Activated T-helper 1 cell treated with anti-CD3 and anti-CD28 coated beads, Interleukin-12 subunit alpha, Interleukin-12 subunit beta, Interleukin-2, Interleukin-4 antibody, amounts not matched to agents 30 ng/mL and 10 ng/mL and 1 ng/mL, durations not matched to agents 14 hours and 24 hours and 36 hours (primary cell): ENCODE results near the gene ADAM10. TPM values are rescaled to one million over a fixed set of nuclear protein-coding genes. Genes with fewer than 3 reads are reported as not detected.

Experiments used
- DNase-seq: peaks from one replicate; pipeline ENCODE4 v3.0.0; 2021; ENCODE audit warnings: low spot score
- H3K27ac Mint-ChIP-seq: one replicate; pipeline ENCODE4 v1.8.0; 2021; ENCODE audit warnings: mild to moderate bottlenecking, mixed read lengths
- H3K27me3 Mint-ChIP-seq: one replicate; pipeline ENCODE4 v1.8.0; 2022; ENCODE audit warnings: mild to moderate bottlenecking, moderate library complexity, mixed read lengths; ENCODE audit not compliant: insufficient read depth
- H3K36me3 Mint-ChIP-seq: one replicate; pipeline ENCODE4 v1.8.0; 2021; ENCODE audit warnings: low read depth, mixed read lengths
- H3K4me1 Mint-ChIP-seq: one replicate; pipeline ENCODE4 v1.8.0; 2021; ENCODE audit warnings: low read depth, mixed read lengths
- H3K4me3 Mint-ChIP-seq: one replicate; pipeline ENCODE4 v1.8.0; 2021; ENCODE audit warnings: mild to moderate bottlenecking, moderate library complexity, mixed read lengths
- H3K9me3 Mint-ChIP-seq: one replicate; pipeline ENCODE4 v1.8.0; 2021; ENCODE audit warnings: mixed read lengths
- intact Hi-C: fragments of 100-400 bp; cut with micrococcal nuclease; formaldehyde crosslinking; loops from one replicate; pipeline ENCODE4 v1.15.1; 2024
- total RNA-seq: library from RNA; stranded (reverse); gene quantifications from 2 replicates; pipeline ENCODE4 v1.2.3, GENCODE V29; 2022

The ADAM10 gene, protein sequence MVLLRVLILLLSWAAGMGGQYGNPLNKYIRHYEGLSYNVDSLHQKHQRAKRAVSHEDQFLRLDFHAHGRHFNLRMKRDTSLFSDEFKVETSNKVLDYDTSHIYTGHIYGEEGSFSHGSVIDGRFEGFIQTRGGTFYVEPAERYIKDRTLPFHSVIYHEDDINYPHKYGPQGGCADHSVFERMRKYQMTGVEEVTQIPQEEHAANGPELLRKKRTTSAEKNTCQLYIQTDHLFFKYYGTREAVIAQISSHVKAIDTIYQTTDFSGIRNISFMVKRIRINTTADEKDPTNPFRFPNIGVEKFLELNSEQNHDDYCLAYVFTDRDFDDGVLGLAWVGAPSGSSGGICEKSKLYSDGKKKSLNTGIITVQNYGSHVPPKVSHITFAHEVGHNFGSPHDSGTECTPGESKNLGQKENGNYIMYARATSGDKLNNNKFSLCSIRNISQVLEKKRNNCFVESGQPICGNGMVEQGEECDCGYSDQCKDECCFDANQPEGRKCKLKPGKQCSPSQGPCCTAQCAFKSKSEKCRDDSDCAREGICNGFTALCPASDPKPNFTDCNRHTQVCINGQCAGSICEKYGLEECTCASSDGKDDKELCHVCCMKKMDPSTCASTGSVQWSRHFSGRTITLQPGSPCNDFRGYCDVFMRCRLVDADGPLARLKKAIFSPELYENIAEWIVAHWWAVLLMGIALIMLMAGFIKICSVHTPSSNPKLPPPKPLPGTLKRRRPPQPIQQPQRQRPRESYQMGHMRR
- 98.7 and 116 TPM in 2 replicates for total RNA-seq

DNA sequence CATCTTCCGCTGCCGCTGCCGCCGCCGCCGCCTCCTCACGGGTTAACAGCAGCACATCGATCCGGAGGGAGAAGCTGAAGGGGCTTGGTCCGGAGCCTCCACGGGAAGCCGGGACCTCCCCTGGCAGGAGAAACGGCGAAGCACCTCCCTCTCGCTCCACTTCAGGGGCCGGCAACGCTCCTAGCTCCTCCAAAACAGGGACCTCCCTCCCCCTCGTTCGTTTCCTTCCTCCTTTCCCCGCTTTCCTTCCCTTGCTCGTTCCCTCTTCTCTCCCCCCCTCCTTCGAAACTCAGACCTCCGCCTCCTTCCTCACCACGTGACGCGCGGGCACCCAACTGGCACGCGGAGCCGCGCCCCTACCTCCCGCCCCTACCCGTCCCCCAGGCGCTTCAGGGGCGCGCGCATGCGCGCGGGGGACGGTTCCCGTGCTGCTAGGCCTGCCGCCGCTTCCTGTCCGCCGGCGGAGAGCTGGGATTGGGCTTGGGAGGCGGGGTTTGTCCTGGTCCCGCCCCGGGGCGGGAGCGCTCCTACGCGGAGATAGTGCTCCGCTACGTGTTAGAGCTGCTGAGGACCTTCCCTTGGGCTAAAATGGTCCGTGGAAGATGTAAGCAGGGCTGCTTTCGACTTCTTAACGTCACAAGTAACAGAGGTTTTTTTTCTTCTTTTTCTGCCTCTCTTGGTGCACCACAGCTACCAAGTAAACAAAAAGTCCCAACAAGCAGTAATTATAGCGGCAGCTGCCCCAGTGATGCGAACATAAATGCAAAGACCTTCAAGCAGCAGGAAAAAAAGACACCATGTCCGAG, at the start of gene ADAM10:
Gene ADAM10, minus strand, starts transcription at position 176 of the 806 bp plus-strand sequence. Its CDS starts 173 bp downstream, at position 3.
- H3K4me1 Mint-ChIP-seq: peaks cover 37% of the 10 kb centered on the region
- H3K4me3 Mint-ChIP-seq: peak within 1 kb of the TSS; percentile 93
- no peaks in the 10 kb centered on the region for H3K9me3 Mint-ChIP-seq
- peaks cover 7% of the 10 kb centered on the region for H3K36me3 Mint-ChIP-seq
- intact Hi-C loops: loop anchor here (1.0 to 5.0 kb wide), 10 partner anchors 22 to 938 kb away; partner anchors contain the start of genes BNIP2, MINDY2 and SLTM
- peak within 1 kb of the TSS; percentile 95 for H3K27ac Mint-ChIP-seq
- peak; percentile 98 for DNase-seq
- no peaks in the 10 kb centered on the region for H3K27me3 Mint-ChIP-seq

DNA sequence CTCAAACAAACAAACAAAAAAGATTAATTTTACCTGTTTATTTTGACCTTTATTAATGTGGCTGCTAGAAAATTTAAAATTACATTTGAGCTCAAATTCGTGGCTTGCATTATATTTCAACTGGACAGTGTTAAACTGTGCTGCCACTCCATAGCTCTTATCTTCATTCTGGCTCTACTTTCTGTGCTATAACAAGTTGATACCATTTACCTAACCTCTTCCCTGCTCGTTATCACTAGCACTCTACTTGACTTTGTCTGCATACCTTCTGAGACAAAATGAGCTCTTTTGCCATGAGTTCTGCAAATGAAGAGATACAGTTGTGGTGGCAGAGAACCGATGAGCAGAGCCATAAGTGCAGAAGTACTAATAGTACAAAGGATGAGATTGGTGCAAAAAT, 48.0 kb upstream of the ADAM10 start:
- Mint-ChIP-seq H3K27me3 (no peaks in the 10 kb centered on the region), H3K4me3 (no peak overlapping the region), H3K4me1 (peaks cover 24% of the 10 kb centered on the region), H3K36me3 (peaks cover 8% of the 10 kb centered on the region), H3K9me3 (no peaks in the 10 kb centered on the region), H3K27ac (no peak overlapping the region)
- DNase-seq: no peak
- intact Hi-C loops: no loop called here

DNA sequence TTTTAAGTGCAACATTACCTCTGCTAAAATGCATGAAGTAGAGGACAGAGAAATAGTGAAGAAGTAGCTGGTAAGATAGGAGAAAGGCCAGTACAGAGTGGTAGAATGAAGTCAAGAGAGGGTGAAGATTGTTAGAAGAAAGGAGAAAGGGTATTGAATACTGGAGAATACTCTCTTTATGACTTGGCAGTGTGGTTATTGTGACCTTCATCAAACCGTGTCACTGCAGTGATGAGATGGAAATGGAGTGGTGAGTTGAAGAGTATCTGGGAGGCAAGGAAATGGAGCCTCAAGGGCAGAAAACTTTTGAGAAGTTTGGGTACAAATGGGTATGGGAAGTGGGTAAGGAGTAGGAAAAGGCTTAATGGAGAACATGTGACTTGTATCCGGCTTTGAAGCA, 46.3 kb upstream of the ADAM10 start:
- H3K9me3 Mint-ChIP-seq: no peaks in the 10 kb centered on the region
- peak overlapping the region; percentile 50 for H3K27ac Mint-ChIP-seq
- peaks cover 24% of the 10 kb centered on the region for H3K4me1 Mint-ChIP-seq
- H3K27me3 Mint-ChIP-seq: no peaks in the 10 kb centered on the region
- intact Hi-C loops: no loop called here
- H3K4me3 Mint-ChIP-seq: no peak overlapping the region
- no peak for DNase-seq
- peaks cover 11% of the 10 kb centered on the region for H3K36me3 Mint-ChIP-seq

DNA sequence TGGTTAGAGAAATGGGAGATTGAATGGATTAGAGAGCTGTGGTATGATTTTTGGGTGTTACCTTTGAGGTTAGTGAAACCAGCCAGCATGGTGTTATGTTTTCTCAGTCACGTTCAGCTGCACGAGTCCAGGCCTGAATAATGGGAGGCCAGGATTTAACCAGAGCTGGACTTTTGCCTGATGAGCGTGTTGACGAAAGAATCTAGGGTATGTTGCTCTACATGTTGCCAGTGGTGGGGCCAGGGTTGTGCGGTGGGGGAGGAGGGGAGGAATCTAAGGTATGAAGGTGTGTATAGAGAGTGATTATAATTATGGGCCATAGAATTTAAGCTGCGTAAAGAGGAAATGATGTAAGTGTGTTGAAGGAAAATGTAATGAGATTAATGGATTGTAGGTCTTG, 44.4 kb upstream of the ADAM10 start:
- peaks cover 17% of the 10 kb centered on the region for H3K4me1 Mint-ChIP-seq

DNA sequence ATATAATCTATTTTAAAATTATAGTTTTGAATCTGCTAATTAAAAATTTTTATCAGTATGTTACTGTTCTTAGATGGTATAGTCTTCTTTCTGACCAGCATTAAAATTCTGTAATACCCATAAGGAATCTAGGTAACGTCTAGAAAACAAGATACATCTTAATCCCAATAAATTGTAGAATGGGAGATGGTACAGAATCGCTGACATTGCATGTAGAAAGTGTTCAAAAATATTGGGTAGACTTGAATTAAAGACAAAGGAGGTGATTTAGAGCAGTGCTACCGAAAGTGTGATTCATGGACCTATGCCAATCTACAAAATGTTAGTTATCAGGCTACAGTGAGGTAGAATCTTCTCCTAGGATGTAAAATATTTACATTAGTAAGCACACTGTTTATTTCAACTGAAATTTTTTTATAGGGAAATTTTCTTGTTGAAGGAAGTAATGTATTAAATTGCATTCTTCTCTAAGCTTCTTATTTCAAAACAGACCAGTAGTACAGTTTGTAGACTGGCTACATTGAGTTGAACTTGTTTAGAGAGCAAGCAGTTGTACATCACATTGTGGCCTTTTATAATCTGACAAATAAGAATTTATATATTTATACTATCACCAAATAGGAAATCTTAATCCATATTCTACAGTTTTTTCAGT, 38.7 kb upstream of the ADAM10 start:
- H3K27ac Mint-ChIP-seq: no peak overlapping the region

More for the DNA sequence above, 44.4 kb upstream of the ADAM10 start:
- peaks cover 14% of the 10 kb centered on the region for H3K36me3 Mint-ChIP-seq
- H3K27me3 Mint-ChIP-seq: no peaks in the 10 kb centered on the region
- intact Hi-C loops: no loop called here
- H3K27ac Mint-ChIP-seq: no peak overlapping the region
- H3K9me3 Mint-ChIP-seq: no peaks in the 10 kb centered on the region
- no peak overlapping the region for H3K4me3 Mint-ChIP-seq
- no peak for DNase-seq

DNA sequence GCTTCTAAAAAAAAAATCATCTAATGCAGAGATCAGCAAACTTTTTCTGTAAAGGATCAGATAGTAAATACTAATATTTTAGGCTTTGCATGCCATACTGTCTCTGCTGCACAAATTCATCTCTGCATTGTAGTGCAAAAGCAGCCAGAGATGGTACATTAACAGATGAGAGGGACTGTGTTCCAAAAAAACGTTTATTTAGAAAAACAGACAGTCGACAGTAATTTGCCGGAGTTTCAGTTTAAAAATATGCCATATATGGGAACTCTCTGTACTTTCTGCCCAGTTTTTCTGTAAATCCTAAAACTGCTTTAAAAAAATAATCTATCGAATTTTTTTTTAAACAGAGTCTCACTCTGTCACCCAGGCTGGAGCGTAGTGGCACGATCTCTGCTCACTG, 35.8 kb upstream of the ADAM10 start:
- DNase-seq: no peak
- H3K27me3 Mint-ChIP-seq: no peaks in the 10 kb centered on the region
- H3K4me3 Mint-ChIP-seq: no peak overlapping the region
- intact Hi-C loops: no loop called here
- H3K27ac Mint-ChIP-seq: no peak overlapping the region
- peaks cover 3% of the 10 kb centered on the region for H3K36me3 Mint-ChIP-seq
- H3K4me1 Mint-ChIP-seq: no peaks in the 10 kb centered on the region
- no peaks in the 10 kb centered on the region for H3K9me3 Mint-ChIP-seq

More for the DNA sequence above, 38.7 kb upstream of the ADAM10 start:
- Mint-ChIP-seq H3K36me3 (peaks cover 13% of the 10 kb centered on the region), H3K27me3 (no peaks in the 10 kb centered on the region), H3K9me3 (no peaks in the 10 kb centered on the region), H3K4me3 (no peak overlapping the region), H3K4me1 (no peaks in the 10 kb centered on the region)
- no peak for DNase-seq
- intact Hi-C loops: no loop called here

DNA sequence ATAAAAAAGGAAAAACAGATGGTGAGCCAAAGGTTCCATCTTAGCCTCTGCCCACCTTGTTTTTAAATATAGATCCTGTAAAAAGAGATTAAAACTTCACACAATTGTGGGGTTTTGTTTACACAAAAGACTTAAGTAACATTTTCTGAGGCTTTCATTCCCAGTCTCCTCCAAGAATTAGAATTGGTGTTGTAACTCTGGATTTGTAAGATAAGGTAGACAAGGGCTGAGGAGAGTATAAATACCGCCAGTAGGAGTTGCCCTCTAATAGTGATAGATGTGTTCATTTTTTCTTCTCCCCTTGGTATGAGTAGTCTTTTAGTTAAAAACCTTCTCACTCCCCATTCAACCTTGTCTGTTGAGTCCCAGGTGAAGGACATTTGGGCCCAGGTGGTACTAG, 30.0 kb upstream of the ADAM10 start:
- H3K9me3 Mint-ChIP-seq: no peaks in the 10 kb centered on the region
- H3K27ac Mint-ChIP-seq: no peak overlapping the region
- H3K4me3 Mint-ChIP-seq: no peak overlapping the region
- no peaks in the 10 kb centered on the region for H3K27me3 Mint-ChIP-seq
- intact Hi-C loops: no loop called here
- H3K4me1 Mint-ChIP-seq: peaks cover 13% of the 10 kb centered on the region
- no peak for DNase-seq
- H3K36me3 Mint-ChIP-seq: peaks cover 5% of the 10 kb centered on the region

DNA sequence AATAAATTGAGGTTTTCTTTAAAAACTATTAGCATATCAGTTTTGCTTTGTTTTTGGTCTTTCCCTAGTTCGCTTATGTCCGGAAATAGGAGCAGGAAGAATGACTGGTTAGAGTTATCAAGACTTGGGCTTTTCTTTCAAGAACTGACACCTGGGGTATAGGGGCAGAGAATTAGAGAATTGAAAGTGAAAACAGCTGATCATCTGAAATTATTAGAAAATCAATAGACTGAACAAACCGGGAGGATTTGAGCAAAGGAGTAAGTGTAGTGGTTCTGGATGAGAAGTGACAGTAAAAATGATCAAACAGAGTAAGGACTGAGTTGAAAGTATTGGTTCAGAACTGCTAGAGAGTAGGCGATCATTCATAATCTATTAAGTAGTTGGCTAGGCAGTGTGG, 27.6 kb upstream of the ADAM10 start:
- no peak overlapping the region for H3K4me3 Mint-ChIP-seq
- DNase-seq: no peak
- intact Hi-C loops: no loop called here
- no peaks in the 10 kb centered on the region for H3K27me3 Mint-ChIP-seq
- no peak overlapping the region for H3K27ac Mint-ChIP-seq
- H3K36me3 Mint-ChIP-seq: peaks cover 5% of the 10 kb centered on the region
- no peaks in the 10 kb centered on the region for H3K9me3 Mint-ChIP-seq
- peaks cover 13% of the 10 kb centered on the region for H3K4me1 Mint-ChIP-seq

DNA sequence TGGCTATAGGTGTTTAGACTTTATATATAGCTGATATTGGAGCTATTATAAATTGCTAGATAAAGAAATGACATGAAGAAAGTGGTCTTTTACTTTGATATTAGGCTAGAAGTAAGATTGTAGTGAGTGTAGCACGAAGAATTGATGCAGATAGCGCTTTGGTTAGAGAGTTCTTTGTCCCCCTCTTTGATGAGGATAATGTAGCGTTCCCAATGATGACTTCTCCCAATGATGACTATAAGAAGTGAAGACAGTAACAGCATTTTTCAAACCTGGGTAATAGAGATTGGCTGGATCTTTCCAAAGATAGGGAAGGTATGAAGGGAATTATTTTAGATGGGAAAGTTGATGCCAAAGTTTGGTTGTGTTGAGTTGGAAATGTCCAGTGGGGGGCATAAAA, 25.9 kb upstream of the ADAM10 start:
- H3K9me3 Mint-ChIP-seq: no peaks in the 10 kb centered on the region
- DNase-seq: no peak
- intact Hi-C loops: no loop called here
- H3K27ac Mint-ChIP-seq: no peak overlapping the region
- H3K4me1 Mint-ChIP-seq: peaks cover 18% of the 10 kb centered on the region
- H3K4me3 Mint-ChIP-seq: no peak overlapping the region
- H3K36me3 Mint-ChIP-seq: peaks cover 5% of the 10 kb centered on the region
- H3K27me3 Mint-ChIP-seq: no peaks in the 10 kb centered on the region

DNA sequence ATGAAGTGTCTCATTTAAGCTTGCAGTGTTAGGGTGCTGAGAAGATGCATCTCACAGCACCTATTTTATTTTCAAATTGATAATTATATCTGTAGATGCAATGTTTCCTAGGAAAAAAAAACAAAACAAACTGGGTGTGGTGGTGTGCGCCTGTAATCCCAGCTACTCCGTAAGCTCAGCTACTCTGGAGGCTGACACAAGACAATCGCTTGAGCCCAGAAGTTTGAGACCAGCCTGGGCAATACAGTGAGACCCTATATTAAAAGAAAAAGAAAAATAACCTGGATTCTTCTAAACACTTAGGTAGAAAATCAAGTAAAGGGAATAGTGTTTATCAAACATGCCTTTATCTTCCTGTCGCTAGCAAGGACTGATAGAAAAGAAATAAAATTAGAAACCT, 23.5 kb upstream of the ADAM10 start:
- H3K9me3 Mint-ChIP-seq: no peaks in the 10 kb centered on the region
- no peaks in the 10 kb centered on the region for H3K36me3 Mint-ChIP-seq

DNA sequence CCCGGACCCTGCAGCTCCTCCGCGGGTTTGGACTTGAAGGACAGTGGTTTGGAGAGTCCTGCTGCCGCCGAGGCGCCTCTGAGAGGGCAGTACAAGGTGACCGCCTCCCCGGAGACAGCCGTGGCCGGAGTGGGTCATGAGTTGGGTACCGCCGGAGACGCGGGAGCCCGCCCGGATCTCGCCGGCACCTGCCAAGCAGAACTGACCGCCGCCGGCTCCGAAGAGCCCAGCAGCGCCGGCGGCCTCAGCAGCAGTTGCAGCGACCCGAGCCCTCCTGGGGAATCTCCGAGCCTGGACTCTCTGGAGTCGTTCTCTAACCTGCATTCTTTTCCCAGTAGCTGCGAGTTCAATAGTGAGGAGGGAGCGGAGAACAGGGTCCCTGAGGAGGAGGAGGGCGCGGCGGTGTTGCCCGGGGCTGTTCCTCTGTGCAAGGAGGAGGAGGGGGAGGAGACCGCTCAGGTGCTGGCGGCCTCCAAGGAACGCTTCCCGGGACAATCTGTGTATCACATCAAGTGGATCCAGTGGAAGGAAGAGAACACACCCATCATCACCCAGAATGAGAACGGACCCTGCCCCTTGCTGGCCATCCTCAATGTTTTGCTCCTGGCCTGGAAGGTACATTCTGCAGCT, 22.2 kb upstream of the ADAM10 start:
- peak; percentile 11 for DNase-seq
- Mint-ChIP-seq H3K4me1 (peaks cover 9% of the 10 kb centered on the region), H3K4me3 (no peak overlapping the region), H3K27ac (peak overlapping the region; percentile 62), H3K27me3 (no peaks in the 10 kb centered on the region), H3K36me3 (no peaks in the 10 kb centered on the region), H3K9me3 (no peaks in the 10 kb centered on the region)
- intact Hi-C loops: loop anchor here (1.0 to 5.0 kb wide), 7 partner anchors 21 to 334 kb away; partner anchors contain the start of genes RNF111 and SLTM

More for the DNA sequence above, 23.5 kb upstream of the ADAM10 start:
- Mint-ChIP-seq H3K27ac (no peak overlapping the region), H3K27me3 (no peaks in the 10 kb centered on the region), H3K4me3 (no peak overlapping the region), H3K4me1 (peaks cover 15% of the 10 kb centered on the region)
- no peak for DNase-seq
- intact Hi-C loops: loop anchor here (5.0 kb wide), 3 partner anchors 89 to 336 kb away; partner anchors contain the start of gene RNF111
